ENCODE results near the gene CNTN1.

Gene CNTN1

DNA sequence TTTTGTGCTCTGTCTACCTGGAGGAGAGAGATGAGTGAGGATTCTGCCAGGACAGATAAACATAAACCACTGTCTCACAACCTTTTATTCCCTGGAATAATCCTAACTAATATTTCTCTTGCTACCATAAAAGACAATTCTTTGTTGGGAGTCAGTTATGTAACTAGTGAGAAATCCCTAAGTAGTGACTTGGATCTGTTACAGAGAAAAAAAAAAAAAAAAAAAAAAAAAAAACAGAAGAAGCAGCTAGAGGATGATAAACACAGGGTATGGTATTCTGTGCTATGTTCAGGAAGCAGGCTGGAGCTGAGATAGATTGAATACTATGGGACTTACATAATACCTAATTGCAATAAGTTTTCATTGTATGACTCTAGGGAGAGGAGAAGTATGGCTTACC, 178.7 kb downstream of the CNTN1 start:
- no peak for DNase-seq

DNA sequence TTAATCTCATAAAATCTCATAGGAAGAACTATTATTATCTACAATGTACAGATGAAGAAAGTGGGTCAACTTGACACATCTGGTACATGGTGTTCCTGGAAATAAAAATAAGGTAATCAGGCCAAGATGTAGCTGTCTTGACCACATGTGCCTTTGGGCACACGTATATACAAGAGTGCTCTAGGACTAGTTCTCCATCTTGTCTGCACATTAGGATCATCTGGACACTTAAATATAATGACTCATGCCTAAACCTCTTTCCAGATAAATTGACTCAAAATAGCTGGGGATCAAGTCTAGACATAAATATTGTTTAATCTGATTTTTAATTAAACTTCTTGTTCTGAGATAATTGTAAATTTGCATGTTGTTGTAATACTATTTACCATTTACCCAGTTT, 182.6 kb downstream of the CNTN1 start:
- no peak for DNase-seq

DNA sequence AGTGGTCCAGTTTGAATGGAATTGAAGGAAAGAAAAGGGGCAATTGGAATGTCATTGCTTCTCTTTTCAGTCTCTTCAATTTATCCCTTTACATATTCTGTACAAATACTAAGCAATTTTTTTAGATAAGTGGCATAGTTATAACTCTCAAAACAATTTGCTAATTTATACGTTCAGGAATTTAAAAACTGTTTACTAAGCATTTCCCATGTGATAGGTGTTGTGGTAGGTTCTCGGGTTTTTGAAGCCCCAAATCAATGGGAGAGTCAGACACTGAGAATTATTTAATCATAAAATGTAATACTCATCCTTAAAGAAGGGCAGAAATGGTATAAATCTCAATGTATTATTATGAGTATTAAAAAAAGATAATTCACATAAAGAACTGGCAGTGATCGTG, 197.1 kb downstream of the CNTN1 start:
- no peak for DNase-seq

DNA sequence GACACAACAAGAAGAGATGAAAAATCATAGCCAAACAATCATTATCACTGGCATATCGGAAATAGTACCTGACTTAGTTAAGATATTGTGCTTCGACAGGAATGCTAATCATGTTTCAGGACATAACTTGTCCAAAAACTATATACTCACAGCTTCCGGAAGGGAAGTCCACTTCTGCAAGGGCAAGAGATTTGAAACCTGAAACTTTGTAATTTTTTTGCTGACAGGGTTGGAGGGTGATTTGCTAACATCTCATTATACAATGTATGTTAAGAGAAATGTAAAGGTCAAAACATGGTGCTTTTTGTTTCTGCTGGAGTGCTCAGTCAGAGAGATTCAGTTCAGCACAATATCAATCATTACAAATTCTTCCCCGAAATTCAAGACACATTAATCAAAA, 200.3 kb downstream of the CNTN1 start:
- DNase-seq: no peak

DNA sequence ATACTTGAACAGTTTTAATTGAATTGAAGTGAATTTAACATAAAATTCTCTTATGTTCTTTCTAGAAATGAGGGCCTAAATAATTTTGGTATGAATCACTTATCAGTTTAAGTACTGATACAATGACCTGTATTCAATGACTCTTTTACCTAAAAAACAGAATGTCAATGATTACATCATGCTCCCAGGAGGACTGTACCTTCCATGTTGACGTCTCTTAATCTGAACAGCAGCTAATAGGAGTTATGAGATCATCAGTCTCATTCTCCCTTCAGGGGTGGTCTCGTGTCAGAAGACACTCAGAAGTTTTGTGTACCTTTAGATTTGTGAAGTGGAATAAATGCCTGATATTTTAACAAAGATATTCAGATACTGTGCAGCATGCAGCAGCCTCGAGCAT, 206.3 kb downstream of the CNTN1 start:
- DNase-seq: no peak

DNA sequence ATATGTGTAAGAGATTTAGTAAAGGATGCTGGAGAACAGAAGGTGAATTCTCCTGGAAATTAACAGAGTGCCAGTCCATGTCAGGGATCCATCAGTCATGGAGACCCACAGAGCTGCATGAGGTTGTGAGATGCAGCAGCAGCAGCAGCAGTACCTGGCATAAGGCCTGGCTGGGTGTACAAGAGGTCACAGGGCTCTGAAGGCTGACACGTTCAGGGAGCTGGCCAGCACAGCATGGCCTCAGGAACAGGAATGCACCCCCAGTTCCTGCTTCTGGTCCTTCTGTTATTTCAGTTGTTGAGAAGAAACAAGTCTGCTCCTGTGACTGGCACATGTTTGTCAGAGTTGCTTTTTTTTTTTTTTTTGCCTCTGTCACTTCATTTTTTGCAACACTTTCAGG, 210.8 kb downstream of the CNTN1 start:
- no peak for DNase-seq

DNA sequence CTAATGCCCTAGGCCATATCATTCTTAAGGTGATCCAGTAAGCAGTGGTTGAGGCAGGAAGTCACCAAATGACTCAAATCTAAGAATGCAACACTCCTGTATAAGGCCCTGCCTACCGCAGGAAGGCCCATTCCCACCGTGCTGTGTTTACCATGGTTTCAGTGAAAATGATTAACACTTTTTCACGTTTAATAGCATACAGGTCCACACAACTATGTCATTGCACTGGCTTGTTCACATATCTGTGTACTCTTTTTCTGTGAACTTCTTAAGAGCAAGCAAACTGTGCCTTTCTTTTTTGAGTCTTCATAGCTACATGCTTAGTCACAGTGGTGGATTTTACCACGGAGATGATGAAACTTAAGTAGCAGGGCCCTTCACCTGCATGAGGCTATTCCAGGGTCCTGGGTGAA, 214.9 kb downstream of the CNTN1 start:
- no peak for DNase-seq

DNA sequence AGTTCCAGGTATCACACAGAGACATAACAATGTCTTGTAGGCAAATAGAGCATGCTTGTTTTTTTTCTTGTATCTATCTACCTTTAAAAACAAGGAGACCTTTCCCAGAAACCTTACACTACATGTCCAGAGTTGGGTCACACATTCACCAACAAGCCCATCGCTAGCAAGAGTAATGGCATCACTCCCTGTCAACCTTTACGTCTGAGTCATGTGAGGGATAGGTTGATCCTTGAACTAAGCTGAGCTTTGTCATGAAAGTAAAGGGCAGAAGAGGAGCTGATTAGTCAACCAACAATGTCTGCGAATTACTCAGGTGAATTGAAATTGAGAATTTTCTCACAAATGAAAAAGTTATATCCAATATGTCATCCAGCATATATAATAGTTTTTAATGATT, 219.4 kb downstream of the CNTN1 start:
- DNase-seq: no peak

DNA sequence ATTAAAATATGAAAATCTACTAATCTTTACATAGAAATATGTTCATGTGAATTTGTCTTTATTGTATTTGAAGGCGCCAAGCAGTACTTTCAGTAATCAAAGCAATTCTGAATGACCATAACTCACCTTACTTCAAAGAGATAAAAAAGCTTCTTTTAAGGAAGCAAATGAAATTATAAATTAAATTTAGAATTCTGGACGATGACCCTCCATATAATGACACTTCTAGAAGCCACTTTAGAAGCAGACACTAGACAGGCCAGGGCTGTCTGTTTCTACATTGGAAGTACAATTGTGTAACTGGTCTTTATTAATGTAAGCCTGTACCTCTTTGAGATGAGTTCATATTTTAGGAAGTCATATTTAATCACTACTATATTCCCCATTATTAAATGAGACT, 222.9 kb downstream of the CNTN1 start:
- DNase-seq: no peak

DNA sequence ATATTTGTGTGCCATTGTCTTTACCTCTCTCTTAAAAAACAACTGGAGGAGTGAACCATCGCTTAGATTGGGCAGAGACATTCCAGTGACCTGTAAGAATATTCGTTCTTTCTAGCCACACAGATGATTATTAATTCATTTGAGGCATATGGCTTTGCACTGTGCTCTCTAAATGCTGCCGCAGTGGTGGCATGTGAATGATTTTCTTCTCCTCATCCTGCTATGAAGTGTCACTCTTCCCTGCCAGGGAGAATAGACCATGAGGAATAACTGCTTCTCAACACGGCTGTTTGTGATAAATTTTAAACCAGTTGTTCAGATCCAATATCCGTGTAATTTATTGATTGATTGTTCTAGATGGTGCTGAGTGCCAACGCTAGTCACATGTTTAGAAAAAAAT, 225.3 kb downstream of the CNTN1 start:
- no peak for DNase-seq

DNA sequence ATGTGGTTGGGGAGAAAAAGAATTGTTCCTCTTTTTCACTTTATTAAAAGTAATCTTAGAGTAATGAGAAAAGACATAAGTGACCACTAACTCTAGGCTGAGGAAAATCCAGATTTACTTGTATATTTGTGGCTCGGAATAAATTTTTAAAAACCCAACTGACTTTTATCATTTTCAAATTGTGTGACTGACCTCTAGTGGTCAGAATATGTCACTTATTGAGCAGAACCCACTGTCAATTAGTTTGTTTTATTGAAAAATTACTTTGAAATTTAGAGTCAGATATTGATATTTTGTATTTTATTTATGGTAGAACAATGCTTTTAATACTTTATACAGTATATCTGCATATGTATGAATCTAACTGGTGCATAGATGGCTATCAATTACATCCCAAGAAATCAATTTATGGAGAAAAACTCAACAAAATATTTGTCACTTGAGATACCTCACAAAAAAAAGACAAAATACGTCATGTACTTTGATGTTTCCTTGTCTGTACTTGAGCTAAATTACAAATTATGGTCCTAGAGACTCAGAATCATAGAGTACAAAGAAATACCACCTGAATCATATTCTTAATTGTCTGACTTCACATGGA, 229.4 kb downstream of the CNTN1 start:
- peak; percentile 4 to 11 for DNase-seq

DNA sequence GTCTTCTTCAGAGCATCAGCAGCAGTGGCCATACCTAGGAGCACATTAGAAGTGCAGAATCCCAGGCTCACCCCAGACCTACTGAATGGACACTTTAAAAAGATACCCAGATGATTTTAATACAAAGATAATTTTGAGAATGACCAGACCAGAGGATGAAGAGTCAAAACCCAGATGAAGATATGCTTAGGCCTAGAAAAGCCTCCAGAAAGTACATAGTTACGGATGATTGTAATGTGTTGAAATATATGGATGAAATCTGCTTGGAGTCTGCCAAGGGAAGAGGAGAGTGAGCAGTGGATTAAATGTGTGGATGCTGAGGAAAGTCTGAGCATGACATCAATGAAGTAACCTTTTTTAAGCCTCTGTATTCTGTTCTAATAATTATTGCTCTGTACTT, 245.7 kb downstream of the CNTN1 start:
- no peak for DNase-seq

DNA sequence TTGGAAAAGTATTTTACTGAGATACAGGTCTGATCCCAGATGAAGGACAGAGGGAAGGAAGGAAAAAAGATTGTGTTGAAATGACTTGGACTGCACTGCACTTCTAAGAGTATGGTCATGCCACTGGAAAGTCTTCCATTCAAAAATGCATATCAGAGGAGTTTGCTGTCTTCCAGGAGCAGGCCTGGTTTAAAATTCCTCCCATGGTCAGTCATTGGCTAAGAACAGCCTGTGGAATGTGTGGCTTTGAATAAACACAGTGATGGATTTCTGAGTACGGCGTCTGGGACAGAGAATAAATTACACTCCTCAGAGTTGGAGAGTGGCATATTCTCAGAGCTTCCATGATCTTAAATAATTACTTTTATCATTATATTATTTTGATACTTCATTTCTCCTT, 250.1 kb downstream of the CNTN1 start:
- DNase-seq: no peak

DNA sequence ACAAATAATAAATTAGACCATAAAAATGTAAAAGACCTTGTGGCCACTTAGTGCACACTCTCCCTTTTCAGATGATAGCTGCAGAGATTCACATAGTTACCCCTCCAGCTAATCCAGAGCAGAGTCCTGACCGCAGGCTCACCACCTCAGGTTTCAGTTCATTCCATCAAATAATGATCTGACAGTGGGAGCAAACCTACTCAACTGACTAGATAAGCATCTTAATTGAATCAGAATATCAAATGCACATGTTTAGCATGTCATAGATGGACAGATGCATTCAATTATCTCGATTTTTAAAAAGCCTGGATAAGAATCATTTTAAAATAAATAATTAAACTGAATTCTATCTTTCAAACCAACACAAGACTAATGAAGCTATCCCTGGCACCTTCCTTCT, 253.5 kb downstream of the CNTN1 start:
- DNase-seq: no peak

DNA sequence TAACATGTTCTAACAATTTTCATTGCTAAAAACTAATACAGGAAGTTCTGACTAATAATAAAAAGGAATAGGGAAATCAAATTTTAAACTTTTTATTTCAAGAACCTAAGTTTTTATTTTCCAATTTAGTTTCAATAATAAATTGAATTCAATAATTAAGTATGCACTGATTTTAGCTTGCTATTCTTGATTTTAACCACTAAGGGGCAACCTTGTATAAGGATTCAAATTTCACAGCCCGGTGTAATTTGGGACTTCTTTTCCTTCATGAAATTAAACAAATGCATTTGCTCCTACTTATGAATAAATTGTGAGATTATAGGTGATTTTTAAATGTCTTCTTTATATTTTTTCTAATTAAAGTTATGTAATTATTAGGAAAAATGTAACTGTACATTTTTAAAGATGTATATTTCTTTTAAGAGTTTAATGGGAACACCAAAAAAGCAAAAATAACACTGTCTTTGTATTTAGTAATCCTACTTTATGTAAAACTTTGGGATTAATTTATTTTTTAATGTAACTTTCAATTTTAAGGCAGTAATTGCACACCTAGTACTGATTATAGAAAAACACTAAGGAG, 254.5 kb downstream of the CNTN1 start:
- DNase-seq: peak; percentile 12 to 41

DNA sequence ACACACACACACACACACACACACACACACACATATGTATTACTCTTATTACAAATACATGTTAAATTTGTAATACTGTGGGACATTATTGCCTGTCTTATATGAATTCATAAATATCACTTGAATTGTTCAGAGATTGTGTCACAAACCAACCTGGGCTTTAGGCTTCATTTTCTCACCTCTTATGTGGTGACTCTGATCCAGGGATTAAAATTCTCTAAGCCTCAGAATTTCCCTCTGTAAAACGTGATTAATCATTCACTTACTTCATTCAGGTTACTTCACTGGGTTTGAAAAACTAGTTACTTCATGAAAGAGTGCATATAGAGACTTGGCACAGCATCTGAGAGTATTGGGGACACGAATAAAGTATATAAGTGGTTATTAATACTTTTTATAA, 255.6 kb downstream of the CNTN1 start:
- DNase-seq: no peak

DNA sequence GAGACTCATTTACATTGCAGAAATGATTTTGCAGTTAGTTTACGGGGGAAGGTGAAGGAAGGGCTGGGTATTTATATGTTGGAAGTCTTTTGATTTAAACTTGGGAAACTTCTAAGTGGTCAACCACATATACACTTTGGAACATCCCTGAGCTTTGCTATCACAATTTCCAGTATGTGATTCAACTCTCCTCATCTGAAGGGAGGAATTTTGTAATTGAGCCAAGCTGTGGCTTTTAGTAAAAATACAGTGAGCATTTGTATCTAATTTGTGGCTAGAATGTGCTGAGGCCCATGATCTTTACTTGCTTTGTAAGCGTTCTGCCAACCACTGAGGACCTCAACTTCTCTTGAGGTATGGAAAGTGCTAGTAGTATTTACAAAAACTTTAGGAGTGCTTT, 260.8 kb downstream of the CNTN1 start:
- DNase-seq: no peak

DNA sequence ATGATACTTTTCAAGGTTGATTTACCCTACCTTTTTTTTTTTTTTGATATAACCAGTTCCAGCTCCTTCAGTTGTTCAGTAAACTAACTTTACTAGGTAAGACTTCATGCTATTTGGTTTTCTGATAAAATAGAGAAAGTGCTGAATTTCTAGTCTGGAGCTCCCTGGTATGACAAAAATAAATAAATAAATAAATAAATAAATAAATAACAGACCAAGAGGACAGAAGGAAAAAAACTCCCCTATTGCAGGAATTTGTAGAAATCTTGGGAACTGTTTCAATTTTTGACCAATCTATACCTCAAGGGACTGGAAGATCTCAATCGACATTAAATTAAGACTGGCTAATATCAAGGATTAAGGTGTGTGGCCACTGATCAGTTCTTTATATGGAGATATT, 265.2 kb downstream of the CNTN1 start:
- no peak for DNase-seq

DNA sequence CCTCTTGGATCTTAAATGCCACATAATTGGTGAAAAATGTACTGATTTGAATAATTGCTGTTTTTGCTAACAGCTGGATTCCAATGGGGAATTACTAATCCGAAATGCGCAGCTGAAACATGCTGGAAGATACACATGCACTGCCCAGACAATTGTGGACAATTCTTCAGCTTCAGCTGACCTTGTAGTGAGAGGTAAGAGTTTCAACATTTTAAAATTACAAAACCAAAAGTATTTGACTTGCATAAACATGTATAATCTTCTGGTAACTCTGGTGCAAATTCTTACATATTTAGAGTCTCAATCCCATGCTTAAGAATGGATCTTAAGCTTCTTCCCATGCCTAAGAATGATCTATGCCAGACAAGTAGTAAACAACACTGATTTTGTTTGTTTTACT, 266.8 kb downstream of the CNTN1 start:
- no peak for DNase-seq

DNA sequence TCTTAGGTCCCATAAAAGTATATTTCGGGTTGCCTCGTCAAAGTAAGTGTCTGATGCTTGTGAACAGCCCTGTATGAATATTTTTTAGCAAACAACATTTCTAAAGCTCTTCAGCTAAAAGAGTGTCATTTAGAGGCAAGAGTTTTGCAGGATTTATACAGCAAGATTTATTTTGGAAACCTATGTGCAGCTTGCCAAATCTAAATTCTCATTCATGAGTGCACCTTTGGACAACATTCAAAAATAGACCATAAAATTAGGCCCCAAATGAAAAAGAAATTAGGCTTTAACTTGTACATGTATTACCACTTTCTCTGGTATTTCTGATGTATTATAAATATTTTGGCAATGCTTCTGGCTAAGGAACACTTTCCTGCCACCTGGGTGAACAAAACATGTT, 271.5 kb downstream of the CNTN1 start:
- no peak for DNase-seq

DNA sequence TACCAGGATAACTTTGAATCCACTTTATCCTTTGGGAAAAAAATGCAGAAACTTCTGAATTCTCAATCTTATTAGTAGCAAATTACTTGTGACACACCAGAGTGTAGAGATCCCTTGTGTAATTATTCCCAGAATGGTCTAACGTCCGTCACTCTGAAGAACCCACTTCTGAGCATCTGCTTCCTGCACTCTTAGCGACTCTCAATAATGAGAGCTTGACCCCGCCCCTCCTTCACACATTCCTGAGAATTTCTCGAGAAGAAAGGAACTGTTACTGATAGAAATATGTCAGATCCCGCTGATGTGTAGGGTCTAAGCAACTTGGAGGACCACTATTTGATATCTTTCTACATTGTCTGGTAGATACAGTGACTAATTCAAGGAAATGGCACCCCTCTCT, 277.6 kb downstream of the CNTN1 start:
- DNase-seq: no peak

DNA sequence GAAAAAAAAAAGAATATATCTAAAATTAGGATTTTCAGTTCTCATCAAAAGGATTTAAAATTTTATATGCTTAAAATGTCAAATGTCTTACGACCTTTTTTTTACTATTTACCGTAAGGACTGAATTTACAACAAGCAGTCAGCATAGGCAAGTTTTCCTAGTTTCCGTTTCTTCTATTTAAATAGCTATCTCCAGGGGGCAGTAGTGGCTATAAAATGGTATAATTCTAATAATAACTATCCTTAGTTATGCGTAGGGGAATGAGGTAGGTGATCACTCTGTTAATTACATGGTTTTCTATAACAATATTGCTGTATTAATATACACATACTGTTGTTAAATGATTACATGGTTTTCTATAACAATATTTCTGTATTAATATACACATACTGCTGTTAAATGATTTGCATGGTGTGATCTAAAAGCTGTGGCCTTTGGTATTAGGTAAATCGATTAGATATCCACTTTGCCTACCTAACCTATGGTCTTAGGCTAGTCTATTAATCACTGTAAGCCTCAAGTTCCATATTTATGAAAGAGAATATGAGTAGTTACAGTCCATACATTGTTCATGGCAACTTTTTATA, 278.2 kb downstream of the CNTN1 start:
- peak in 1 of 2 experiments; percentile 7 for DNase-seq

DNA sequence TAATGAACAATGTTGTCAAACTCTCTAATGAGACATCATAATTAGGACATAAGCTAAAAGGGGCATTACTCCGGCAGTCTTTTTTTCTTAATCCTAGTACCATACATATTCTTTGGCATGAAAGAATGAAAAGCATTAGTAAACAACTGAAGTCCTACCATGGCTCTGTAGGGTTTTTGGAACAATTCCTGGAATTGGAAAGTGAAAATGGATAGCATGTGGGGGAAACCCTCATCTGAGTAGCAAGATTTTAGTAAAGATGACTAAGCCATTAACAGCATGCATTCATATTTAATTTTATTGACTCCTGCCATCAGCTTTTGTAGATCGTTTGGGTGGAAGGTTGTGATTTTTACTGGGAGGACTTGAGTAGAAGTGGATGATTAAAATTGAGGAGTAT, 279.7 kb downstream of the CNTN1 start:
- DNase-seq: no peak

DNA sequence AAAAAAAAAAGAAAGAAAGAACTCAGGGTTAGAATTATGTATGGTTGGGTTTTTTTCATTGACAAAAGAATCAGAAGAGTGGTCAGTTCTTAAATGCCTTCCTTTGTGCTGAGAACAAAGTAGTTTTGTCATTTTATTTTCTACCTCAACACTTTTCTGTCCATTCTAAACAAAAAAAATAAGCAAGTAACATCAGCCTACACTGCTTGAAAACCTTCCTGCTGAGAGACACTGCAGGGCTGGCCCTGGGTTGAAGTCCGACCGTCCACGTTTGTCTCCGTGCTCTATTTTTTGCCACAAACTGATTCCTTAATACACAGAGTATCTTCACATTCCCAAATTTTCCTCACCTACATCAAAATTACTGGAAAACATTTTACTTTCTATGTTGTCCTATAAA, 284.3 kb downstream of the CNTN1 start:
- DNase-seq: no peak

DNA sequence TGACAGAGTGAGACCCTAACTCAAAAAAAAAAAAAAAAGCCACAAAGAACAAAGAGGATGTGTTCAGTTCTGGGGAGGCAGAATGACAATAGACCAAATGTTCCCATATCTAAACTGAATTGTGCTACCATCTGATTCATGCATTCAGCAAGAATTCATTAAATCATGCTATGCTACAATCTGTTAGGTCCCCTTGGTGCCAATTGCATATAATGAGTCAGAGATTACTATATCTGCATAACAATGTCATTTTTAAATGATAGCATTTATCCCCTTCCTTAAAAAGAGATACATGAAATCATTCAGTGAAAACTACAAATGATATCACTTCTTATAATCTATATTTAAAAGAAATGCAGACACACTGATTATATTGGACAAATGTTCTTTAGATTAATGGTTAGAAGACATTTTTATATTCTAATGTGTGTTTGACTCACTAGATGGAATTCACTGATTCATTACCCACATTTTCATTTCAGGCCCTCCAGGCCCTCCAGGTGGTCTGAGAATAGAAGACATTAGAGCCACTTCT, 288.3 kb downstream of the CNTN1 start:
- DNase-seq: no peak

Measured in NCI-H2081 (cell line).